T47D (cell line): ENCODE data around the gene MAD1L1.
A peak's percentile ranks its signal among the peaks of the same experiment; 100 is the strongest.

Experiments used
- DNase-seq, 2 experiments: peaks; one replicate each; pipeline versions ENCODE4 v3.0.0 to v3.0.0-alpha.2; 2011 to 2012; ENCODE audit warnings: low read depth in 1 of 2, low spot score in 1 of 2
- JUND ChIP-seq: IDR thresholded peaks from 2 replicates; pipeline ENCODE4 v1.6.1; 2012; ENCODE audit warnings: low read depth
- in situ Hi-C: cut with HindIII; loops from 2 replicates; pipeline ENCODE4 v1.10.0; 2016; ENCODE audit warnings: low sequenced_read_pairs, low pct_unique_long_range_greater_than_20kb

MAD1L1 gene

DNA sequence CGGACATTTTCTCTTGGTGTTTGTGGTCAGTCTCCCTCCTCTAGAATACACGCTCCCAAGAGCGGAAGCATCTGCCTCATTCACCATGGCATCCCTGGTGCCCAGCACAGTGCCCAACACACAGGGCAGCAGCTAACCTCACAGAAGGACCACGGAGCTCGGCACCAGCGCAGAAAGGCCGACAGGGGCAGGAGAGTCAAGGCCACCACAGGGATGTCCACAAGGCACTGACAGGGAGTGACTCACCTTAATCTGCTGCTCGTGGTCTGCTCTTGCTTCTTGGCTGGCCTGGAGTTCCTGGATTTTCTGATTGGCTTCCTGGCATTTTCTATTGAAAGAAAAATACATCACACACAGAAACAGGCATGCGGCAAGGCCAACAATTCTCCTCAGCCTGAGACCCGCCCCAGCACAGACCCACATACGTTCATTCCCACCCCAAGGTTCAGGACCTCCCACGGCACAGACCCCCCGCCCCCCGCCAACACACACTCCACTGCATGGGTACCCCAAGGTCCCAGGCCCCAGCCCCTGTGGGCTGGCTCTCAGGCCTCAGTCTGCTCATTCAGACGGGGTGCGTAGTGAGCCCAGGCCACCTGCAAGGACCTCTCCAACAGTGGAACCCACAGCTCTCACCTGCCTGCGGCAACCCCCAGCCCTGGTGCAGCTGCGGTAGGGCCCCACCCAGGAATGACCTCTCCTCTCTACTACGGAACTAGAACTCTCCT, 14.9 kb downstream of the MAD1L1 start:
- TF ChIP-seq JUND = no peak
- DNase-seq = no peak
- in situ Hi-C loops = no loop called here

DNA sequence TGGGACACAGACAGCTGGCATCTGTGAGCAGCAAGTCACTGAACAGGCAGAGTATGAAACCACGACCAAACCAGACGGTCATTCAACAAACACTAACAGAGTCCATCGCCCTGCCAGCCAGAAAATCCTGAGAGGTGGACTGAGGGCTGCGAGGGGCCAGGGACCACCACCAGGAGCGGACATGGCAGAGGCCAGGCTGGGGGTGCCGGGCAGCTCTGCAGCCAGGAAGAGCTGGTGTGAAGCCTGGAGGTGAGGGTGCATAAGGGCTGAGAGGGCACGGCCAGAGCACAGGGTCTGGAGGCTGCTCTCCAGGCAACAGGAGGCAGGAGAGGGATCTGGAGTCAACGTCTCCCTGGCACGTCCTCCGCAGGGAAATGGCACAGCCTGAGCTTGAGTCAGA, 15.5 kb downstream of the MAD1L1 start:
- no peak for TF ChIP-seq JUND
- in situ Hi-C loops = no loop called here
- no peak for DNase-seq

DNA sequence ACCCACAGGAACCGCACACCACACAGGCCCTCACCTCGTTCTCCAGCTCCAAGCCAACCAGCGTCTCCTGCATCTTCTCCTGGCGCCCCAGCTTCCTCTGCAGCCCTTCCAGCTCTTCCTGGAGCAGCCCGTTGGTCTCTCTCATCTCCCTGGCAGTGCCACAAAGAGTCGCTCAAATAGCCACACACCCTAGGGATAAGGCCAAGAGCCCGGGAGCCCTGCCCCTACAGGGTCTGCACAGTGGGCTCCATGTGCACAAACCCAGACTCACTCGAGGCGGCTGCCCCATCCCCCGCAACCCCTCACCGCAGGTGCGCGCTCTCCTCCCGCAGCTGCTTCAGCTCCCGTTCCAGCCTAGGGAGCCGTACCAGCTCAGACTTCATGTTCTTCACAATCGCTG, 16.9 kb downstream of the MAD1L1 start:
- in situ Hi-C loops = no loop called here
- no peak for DNase-seq
- no peak for TF ChIP-seq JUND

DNA sequence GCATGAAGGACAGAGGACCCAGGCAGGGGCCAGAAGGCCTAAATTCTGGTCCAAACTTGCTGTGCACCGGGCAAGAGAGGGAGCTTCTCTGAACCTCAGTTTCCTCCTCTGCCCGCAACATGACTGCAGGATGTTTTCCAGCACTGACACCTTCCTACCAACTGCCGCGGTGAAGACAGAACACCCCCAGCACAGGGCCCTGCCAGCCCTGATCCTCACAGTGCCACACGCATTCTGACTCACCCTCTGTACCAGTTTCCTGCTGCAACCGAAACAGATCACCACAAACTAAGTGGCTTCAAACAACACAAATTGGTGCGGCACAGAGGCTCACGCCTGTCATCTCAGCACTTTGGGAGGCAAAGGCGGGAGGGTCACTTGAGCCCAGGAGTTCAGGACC, 18.1 kb downstream of the MAD1L1 start:
- in situ Hi-C loops = no loop called here
- TF ChIP-seq JUND = no peak
- no peak for DNase-seq

DNA sequence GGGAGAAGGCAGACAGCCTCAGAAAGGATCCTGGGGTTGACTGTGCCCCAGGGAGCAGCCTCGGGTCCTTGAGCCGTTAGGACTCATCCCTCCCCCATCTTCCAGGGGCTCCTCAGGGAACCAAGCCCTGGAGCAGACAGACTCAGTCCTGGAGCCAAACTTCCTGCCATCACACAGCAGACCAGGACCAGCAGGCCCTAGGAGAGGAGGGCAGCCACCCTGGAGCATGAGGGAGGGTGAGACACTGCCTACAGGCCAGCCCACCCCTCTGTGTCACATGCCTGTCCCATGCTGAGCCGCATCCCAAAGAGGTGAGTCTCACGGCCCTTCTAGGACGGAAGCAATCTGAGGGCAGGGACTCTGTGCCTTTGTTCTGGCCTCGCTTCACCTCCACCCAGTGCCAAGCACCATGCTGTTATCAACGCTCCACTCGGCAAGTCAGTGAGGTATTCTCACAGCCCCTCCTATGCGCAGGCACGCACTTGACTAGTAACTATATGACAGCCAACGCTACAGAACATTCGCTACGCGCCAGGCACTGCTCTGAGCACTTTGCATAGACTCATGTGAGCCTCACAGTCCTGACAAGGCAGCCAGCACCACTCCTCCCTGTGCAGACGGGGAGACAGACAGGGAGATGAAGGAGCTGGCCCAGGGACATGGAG, 19.1 kb downstream of the MAD1L1 start:
- no peak for DNase-seq
- in situ Hi-C loops = no loop called here
- no peak for TF ChIP-seq JUND

DNA sequence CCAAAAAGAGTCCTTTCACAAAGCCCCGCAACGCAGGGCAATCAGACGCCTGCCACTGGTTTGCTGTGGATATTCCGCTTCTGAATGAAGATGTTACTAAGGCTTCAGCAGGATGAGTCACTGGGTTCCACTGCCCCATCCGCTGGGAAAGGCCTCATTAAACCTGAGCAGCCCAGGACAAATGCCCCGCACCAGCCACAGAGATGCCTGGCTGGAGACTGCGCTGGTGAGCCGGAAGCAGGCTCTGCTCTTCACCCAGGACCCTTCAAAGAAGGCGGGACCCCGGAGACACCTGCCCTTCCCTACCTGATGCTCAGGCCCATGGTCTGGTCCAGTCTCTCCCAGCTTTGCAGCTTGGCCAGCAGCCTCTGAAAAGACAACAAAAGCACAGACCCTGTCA, 19.8 kb downstream of the MAD1L1 start:
- TF ChIP-seq JUND = no peak
- no peak for DNase-seq
- in situ Hi-C loops = no loop called here

DNA sequence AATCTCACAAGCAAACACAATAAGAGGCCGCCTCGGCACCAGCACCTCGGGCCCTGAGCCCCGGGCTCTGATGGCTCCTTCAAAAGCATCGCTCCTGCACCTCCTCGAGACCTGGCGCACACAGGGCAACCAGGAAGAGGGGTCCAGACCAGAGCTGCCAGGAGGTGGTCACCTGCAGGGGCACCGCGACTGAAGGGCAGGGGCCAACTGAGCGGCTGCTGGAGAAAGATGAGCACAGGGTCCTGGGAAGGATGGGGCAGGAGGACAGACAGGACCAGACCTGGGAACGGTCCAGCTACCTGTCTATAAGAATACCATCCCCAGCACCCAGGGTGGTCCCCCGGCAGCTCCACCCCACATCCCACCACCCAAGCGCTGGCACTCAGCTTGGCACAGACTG, 20.8 kb downstream of the MAD1L1 start:
- no peak for DNase-seq
- in situ Hi-C loops = no loop called here
- no peak for TF ChIP-seq JUND

DNA sequence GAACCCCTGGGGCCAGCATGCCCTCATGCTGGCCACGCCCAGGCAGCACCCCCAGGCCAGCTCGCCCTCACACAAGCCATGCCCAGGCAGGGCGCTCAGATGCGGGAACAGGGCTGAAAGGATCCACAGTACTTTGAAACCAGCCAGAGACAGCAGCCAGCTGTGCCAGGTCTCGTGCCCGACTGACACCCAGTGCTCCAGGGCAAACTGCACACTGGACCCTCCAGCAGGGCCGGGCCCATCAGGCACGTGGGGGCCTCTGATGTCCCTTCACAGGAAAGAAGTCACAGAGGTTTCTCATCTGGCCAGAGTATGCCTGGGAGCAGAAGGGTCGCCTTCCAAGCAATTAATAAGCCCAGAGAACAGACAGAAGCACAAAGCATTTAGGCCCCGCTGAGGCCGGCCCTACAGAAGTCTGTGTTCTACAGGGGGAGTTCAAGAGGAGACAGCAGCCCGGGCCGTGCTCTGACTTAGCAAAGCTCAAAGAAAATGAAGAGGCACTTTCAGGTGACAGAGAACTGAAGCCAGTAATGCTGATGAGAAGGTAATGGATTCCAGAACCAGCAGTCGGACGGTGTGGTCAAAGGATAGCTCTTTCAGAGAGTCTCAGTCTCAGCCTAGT, 21.4 kb downstream of the MAD1L1 start:
- in situ Hi-C loops = no loop called here
- TF ChIP-seq JUND = no peak
- no peak for DNase-seq

DNA sequence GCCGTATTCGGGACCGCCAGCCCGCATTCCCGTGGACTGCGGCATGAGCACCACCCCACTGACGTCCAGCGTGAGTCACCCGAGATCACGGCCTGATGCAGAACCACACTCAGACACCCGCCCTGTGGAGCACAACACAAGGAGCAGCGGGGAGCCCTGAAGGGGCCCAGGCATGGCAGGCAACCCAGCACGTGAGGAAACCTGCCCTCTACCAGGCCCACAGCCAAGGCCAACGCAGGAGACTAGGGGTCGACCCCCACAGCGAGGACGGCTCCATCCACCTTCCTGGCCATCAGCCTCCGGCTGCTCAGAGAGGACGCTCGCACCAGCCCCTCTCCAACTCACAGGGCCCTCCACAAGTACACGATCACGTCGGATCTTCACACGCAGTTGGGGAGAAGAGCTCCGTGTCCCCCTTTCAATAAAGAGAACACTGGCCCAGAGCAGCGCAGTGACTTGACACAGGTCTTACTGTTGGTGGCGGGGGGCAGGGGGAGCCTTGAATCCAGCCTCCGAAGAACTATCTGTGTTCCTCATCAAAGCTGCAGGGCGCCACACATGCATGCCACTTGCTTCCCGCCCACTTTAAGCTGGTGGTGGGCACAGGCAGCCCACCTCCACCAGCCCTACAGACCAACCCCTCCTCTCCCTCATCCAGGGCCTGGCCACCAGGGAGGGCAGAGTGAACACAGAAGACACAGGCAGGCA, 22.0 kb downstream of the MAD1L1 start:
- in situ Hi-C loops = no loop called here
- TF ChIP-seq JUND = no peak

DNA sequence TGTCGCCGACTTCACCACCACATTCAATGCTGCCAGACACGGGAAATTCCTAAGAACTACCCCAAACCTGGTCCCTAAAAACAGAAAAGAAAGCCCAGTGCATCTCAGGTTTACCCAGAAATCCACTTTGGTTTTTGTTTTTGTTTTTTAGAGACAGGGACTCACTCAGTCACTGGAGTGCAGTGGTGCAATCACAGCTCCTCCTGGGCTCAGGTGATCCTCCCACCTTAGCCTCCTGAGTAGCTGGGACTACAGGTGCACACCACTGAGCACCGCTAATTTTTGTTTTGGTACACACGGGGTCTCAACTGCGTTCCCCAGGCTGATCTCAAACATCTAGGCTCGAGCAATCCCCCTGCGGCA, 22.8 kb downstream of the MAD1L1 start:
- in situ Hi-C loops = no loop called here
- no peak for TF ChIP-seq JUND
- DNase-seq = no peak

More for the DNA sequence above, 22.0 kb downstream of the MAD1L1 start:
- no peak for DNase-seq

DNA sequence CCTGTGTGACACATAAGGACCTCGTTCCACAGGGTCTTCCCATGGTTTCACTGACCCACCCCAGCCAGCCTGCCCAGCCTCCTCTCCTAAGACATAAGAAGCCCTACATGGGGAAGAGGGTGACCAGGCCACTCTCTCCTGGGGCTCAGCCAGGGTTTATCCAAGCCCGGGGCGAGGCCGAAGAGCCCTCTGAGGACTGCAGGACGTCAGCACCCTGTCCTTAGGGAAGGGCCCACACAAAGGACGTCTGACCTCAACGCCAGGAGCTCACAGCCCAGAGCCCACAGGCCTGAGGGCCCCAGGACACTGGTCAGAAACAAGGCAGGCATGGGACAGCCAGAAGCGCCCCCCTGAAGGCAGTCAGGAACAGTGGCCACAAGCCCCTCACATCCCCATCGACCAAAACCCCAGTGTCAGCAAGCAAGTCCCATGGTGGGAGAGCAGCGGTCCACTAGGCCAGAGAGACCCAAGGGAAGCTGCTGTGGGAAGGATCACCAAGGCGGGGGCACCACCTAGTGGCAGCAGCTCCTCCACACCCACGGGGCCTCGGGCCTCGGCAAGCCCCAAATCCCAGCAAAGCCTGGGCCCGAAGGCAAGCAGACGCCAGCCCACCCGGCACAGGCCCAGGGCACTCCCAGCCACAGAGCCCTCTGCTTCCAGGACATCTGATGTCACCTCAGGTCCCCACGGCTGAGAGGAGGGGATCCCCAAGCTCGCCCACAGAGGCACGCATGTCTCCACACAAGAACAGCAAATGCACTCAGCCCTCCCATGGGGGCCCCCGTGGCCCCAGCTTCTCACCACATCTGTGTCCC, 23.4 kb downstream of the MAD1L1 start:
- DNase-seq = peak; percentile 71 to 83
- TF ChIP-seq JUND = no peak
- in situ Hi-C loops = no loop called here

DNA sequence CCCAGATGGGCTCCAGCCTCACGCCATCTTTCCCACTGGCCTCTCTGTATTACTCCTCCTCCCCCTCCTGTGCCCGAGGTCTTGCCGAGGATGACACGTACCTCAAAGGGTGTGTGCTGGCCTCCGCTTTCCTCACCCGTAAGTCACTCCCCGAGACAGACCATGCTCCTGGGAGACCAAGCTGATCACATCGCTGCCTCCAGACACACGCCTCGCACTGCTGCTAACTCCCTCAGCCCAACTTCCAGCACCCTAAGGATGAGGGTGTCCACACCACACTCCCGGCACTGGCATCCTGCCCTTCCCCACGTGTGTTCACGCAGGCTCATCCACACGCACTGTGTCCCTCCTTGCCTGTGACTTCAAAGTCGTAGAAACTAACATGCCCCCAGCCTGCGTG, 24.0 kb downstream of the MAD1L1 start:
- no peak for TF ChIP-seq JUND
- DNase-seq = no peak
- in situ Hi-C loops = no loop called here
